Neural progenitor cell (in vitro differentiated cells): ENCODE data around the gene NF1. TPM values are rescaled to one million over a fixed set of nuclear protein-coding genes. Genes with fewer than 3 reads are reported as not detected.
A peak's percentile ranks its signal among the peaks of the same experiment; 100 is the strongest.

ENCODE experiments used
- DNase-seq: peaks from one replicate; pipeline ENCODE4 v3.0.0-alpha.2; 2016; ENCODE audit warnings: low spot score
- H2AFZ ChIP-seq: fragments of 200-600 bp; sonication (generic); replicated peaks from 2 replicates; pipeline ENCODE4 v1.6.1; 2016; ENCODE audit warnings: antibody characterized with exemption
- H3F3A ChIP-seq: fragments of 200-600 bp; sonication (generic); 2 replicates; pipeline ENCODE4 v1.6.1; 2016; ENCODE audit warnings: antibody characterized with exemption, low read depth
- H3K27ac ChIP-seq: fragments of 200-600 bp; sonication (generic); 2 replicates; pipeline ENCODE4 v1.5.1; 2016; ENCODE audit warnings: mild to moderate bottlenecking
- H3K27me3 ChIP-seq: fragments of 200-600 bp; sonication (generic); 2 replicates; pipeline ENCODE4 v1.6.1; 2016; ENCODE audit warnings: mild to moderate bottlenecking, moderate library complexity
- H3K36me3 ChIP-seq: fragments of 200-600 bp; sonication (generic); 2 replicates; pipeline ENCODE4 v1.5.1; 2016
- H3K4me1 ChIP-seq: fragments of 200-600 bp; sonication (generic); 2 replicates; pipeline ENCODE4 v1.6.1; 2016; ENCODE audit warnings: mixed run types
- H3K4me2 ChIP-seq: fragments of 200-600 bp; sonication (generic); 2 replicates; pipeline ENCODE4 v1.6.1; 2016
- H3K4me3 ChIP-seq: fragments of 200-600 bp; sonication (generic); 2 replicates; pipeline ENCODE4 v1.5.1; 2016
- H3K79me2 ChIP-seq: fragments of 200-600 bp; sonication (generic); 2 replicates; pipeline ENCODE4 v1.6.1; 2016; ENCODE audit warnings: low read depth
- H3K9ac ChIP-seq: fragments of 200-600 bp; sonication (generic); 2 replicates; pipeline ENCODE4 v1.6.1; 2016
- H3K9me3 ChIP-seq: fragments of 200-600 bp; sonication (generic); 2 replicates; pipeline ENCODE4 v1.5.1; 2016; ENCODE audit warnings: low read depth
- H4K20me1 ChIP-seq: fragments of 200-600 bp; sonication (generic); 2 replicates; pipeline ENCODE4 v1.6.1; 2016; ENCODE audit warnings: low read depth
- H3K27ac Mint-ChIP-seq: 3 replicates; pipeline ENCODE4 v1.8.0; 2021; ENCODE audit warnings: mixed read lengths
- H3K27me3 Mint-ChIP-seq: 2 replicates; pipeline ENCODE4 v1.8.0; 2022; ENCODE audit warnings: low read depth, mild to moderate bottlenecking, inconsistent platforms, moderate library complexity, mixed read lengths; ENCODE audit not compliant: insufficient read depth
- H3K36me3 Mint-ChIP-seq: 3 replicates; pipeline ENCODE4 v1.8.0; 2021; ENCODE audit warnings: mixed read lengths
- H3K4me1 Mint-ChIP-seq: 3 replicates; pipeline ENCODE4 v1.8.0; 2021; ENCODE audit warnings: mixed read lengths
- H3K4me3 Mint-ChIP-seq: 3 replicates; pipeline ENCODE4 v1.8.0; 2021; ENCODE audit warnings: mild to moderate bottlenecking, moderate library complexity, mixed read lengths
- H3K9me3 Mint-ChIP-seq: 3 replicates; pipeline ENCODE4 v1.8.0; 2020; ENCODE audit warnings: mixed read lengths
- EZH2 ChIP-seq: fragments of 200-600 bp; sonication (generic); IDR thresholded peaks from 2 replicates; pipeline ENCODE4 v1.6.1; 2017; ENCODE audit warnings: antibody characterized with exemption, mild to moderate bottlenecking, moderate library complexity
- EZH2phosphoT487 ChIP-seq: fragments of 200-600 bp; sonication (generic); IDR thresholded peaks from 2 replicates; pipeline ENCODE4 v1.6.1; 2017; ENCODE audit warnings: antibody characterized with exemption
- total RNA-seq: library from RNA; depleted of rRNA; stranded (reverse); fragments of >200 nt; gene quantifications from 2 replicates; pipeline ENCODE4 v1.2.3, GENCODE V29; 2015; ENCODE audit warnings: low replicate concordance
- TF ChIP-seq, protein P1 (sequence below): fragments of 200-600 bp; sonication (generic); IDR thresholded peaks from 2 replicates; pipeline ENCODE4 v1.5.1; 2017; ENCODE audit warnings: antibody characterized with exemption, mild to moderate bottlenecking

NF1 gene
- total RNA-seq, 1 donor from 2014 or later: 54.8 TPM

DNA sequence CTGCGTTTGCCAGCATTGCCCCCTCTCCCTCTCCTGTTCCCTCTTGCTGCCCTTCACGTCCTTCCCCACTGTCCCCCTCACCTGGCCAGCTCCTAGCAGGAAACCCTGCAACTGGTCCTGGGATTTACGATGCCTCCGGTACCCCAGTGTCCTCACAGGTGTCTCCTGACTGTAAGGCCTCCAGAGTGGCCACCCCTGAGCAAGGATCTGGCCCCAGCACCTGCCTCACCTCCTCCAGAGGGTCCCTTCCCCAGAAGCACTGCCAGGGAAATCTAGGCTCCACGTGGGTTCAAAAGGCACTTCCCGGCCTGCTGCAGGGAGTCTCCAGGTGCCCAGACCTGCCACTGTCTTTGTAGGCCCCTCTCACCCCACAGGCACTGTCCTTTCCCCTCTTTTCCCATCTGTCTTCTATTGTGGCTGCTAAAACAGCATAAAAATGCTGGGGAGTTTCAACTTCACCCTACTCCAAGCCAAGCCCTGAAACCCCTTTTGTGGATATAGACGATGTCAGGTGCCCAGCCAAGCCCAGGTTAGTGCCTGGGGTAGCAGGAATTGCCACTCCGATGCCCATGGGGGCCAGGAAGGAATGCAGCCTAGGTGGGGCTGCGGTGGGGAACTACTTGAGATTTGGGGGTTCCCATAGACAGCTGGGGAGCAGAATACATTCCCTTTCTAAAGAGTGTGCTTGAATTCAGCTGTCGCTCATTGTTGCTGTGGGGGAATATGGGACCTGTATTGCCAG is 322.4 kb downstream of the NF1 start:
- peak overlapping the region; percentile 90 for H3K27ac Mint-ChIP-seq
- Histone ChIP-seq H3K4me1 (peaks cover 55% of the 10 kb centered on the region), H3F3A (peaks cover 38% of the 10 kb centered on the region), H3K9ac (no peak overlapping the region), H3K36me3 (no peaks in the 10 kb centered on the region), H3K4me3 (no peak overlapping the region), H3K79me2 (no peaks in the 10 kb centered on the region), H4K20me1 (peaks cover 12% of the 10 kb centered on the region), H3K27ac (no peak overlapping the region), H3K27me3 (peaks cover 18% of the 10 kb centered on the region), H2AFZ (no peak overlapping the region), H3K4me2 (peak overlapping the region; percentile 58), H3K9me3 (no peaks in the 10 kb centered on the region)
- H3K4me1 Mint-ChIP-seq: peaks cover 53% of the 10 kb centered on the region
- no peaks in the 10 kb centered on the region for H3K36me3 Mint-ChIP-seq
- H3K4me3 Mint-ChIP-seq: peak overlapping the region; percentile 34
- H3K9me3 Mint-ChIP-seq: peaks cover 2% of the 10 kb centered on the region
- DNase-seq: no peak
- H3K27me3 Mint-ChIP-seq: peaks cover 14% of the 10 kb centered on the region
- TF ChIP-seq EZH2phosphoT487: no peak
- TF ChIP-seq EZH2: no peak
- TF ChIP-seq, protein P1, sequence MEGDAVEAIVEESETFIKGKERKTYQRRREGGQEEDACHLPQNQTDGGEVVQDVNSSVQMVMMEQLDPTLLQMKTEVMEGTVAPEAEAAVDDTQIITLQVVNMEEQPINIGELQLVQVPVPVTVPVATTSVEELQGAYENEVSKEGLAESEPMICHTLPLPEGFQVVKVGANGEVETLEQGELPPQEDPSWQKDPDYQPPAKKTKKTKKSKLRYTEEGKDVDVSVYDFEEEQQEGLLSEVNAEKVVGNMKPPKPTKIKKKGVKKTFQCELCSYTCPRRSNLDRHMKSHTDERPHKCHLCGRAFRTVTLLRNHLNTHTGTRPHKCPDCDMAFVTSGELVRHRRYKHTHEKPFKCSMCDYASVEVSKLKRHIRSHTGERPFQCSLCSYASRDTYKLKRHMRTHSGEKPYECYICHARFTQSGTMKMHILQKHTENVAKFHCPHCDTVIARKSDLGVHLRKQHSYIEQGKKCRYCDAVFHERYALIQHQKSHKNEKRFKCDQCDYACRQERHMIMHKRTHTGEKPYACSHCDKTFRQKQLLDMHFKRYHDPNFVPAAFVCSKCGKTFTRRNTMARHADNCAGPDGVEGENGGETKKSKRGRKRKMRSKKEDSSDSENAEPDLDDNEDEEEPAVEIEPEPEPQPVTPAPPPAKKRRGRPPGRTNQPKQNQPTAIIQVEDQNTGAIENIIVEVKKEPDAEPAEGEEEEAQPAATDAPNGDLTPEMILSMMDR: no peak

DNA sequence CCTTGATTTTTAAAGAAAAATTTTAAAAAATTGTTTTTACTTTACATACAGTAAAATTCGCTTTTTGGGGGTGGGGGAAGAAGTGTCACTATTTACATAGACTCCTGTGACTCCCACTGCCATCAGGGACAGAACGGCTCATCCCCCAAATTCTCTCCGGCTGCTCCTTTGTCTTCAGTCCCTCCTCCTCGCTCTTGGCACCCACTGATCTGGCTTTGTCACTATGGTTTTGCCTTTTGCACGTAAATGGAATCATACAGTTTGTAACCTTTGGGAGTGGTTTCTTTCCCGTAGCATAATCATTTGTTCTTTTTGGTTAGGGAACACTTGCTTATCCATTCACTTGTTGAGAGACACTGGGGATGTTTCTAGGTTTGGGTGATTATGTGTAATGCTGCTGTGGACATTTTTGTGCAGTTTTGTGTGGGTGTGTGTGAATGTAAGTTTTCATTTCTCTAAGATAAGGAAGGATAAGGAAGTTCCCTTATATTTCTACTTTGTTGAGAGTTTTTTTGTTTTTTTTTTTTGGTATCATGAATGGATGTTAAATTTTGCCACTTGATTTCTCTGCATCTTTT is 324.1 kb downstream of the NF1 start:
- peaks cover 11% of the 10 kb centered on the region for H4K20me1 ChIP-seq
- no peak overlapping the region for H3K9ac ChIP-seq
- H3K79me2 ChIP-seq: no peaks in the 10 kb centered on the region
- H3K9me3 ChIP-seq: no peaks in the 10 kb centered on the region
- Mint-ChIP-seq H3K27me3 (peaks cover 8% of the 10 kb centered on the region), H3K27ac (peak overlapping the region; percentile 72), H3K4me3 (no peak overlapping the region), H3K9me3 (peaks cover 8% of the 10 kb centered on the region), H3K36me3 (no peaks in the 10 kb centered on the region), H3K4me1 (peaks cover 40% of the 10 kb centered on the region)
- no peak overlapping the region for H3K4me3 ChIP-seq
- peaks cover 3% of the 10 kb centered on the region for H3K27me3 ChIP-seq
- H3K27ac ChIP-seq: no peak overlapping the region
- H3K36me3 ChIP-seq: no peaks in the 10 kb centered on the region
- no peak overlapping the region for H2AFZ ChIP-seq
- peaks cover 34% of the 10 kb centered on the region for H3F3A ChIP-seq
- DNase-seq: no peak
- H3K4me1 ChIP-seq: peaks cover 39% of the 10 kb centered on the region
- peak overlapping the region; percentile 34 for H3K4me2 ChIP-seq
- TF ChIP-seq EZH2: no peak
- no peak for TF ChIP-seq EZH2phosphoT487
- TF ChIP-seq, protein P1: no peak

DNA sequence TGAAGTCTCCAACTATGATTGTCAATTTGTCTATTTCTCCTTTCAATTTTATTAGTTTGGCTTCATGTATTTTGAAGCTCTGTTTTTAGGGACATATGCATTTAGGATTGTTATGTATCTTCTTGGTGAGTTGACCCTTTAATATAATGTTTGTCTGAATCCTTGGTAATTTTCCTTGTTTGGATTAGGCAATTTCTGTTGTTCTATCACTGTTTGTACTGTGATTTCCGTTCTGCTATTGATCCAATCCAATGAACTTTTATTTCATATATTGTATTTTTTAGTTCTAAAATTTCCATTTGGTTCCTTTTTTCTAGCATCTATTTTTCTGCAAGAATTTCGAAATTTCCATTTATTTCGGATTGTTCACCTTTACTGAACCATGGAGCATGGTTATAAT is 327.7 kb downstream of the NF1 start:
- TF ChIP-seq EZH2: no peak
- TF ChIP-seq EZH2phosphoT487: no peak
- TF ChIP-seq, protein P1: no peak
- Histone ChIP-seq H3K9ac (no peak overlapping the region), H3K9me3 (no peaks in the 10 kb centered on the region), H3K4me1 (peaks cover 23% of the 10 kb centered on the region), H3F3A (peaks cover 25% of the 10 kb centered on the region), H3K36me3 (no peaks in the 10 kb centered on the region), H3K4me2 (no peak overlapping the region), H4K20me1 (no peaks in the 10 kb centered on the region), H3K27ac (no peak overlapping the region), H3K27me3 (no peaks in the 10 kb centered on the region), H2AFZ (no peak overlapping the region), H3K4me3 (no peak overlapping the region), H3K79me2 (no peaks in the 10 kb centered on the region)
- no peak for DNase-seq
- Mint-ChIP-seq H3K9me3 (peaks cover 8% of the 10 kb centered on the region), H3K27ac (no peak overlapping the region), H3K4me3 (no peak overlapping the region), H3K4me1 (peaks cover 18% of the 10 kb centered on the region), H3K27me3 (peaks cover 4% of the 10 kb centered on the region), H3K36me3 (no peaks in the 10 kb centered on the region)
